Measurements from ENCODE around the gene DEFB132. TPM values are rescaled to one million over a fixed set of nuclear protein-coding genes. Genes with fewer than 3 reads are reported as not detected.

DEFB132 gene
- total and polyA plus RNA-seq, 2 donors (not counting 3 experiments of a cell fraction or from before 2014, with no cell fraction given) = not detected

DNA sequence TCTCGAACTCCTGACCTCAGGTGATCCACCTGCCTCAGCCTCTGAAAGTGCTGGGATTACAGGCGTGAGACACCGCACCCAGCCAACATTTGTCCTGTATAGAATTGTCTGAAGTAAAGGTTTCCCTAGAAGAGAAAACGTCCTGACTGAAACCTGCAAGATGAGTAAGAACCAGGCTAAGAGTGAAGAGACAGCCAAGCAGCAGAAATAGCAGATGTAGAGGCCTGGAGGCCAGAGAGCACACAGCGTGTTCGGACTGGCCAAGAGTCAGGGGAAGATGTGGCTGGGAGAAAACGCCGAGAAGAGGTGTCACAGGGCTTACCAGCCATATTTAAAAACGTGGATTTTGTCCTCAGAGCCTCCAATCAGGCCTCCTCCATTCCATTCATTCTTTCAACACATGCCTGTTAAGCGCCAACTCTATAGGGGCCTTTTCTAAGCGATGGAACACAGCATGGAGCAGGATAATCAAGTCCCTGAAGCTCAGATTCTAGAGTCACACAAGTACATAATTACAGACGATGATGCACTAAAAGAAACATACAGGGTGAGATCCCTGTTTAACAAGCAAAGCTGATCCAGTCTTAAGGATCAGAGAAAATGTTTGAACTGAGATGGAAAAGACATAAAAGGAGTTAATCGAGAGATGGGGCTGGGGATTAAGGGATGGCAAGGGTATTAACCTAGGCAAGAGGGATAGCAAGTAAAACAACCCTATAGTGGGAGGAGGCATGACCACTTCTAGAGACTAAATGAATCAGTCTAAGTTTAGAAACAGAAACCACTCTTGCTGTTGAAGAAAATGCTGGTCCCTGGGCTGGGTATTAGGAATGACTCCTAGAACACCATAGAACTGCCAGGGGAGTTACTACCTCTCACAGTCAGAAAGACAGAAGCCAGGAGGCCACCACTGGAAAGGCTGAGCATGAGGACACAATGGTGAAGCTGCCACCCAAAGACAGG lies 44.6 kb downstream of the DEFB132 start:
- no peak for DNase-seq (ENCODE audit: low read depth, low spot score)
- FAIRE-seq = no peak
- Histone ChIP-seq H3K9me1 (replicated peaks; ENCODE audit: control insufficient read depth, extremely low read depth, insufficient read depth, low read length) (no peaks in the 10 kb centered on the region), H3K9ac (replicated peaks; ENCODE audit: extremely low read depth, insufficient read depth, low read length) (no peak overlapping the region), H3K4me3 (replicated peaks in 1 of 3; ENCODE audit: insufficient read depth in 1 of 3, low read depth in 1 of 3, low read length in 3 of 3) (no peak overlapping the region), H3K4me2 (ENCODE audit: insufficient read depth, low read length) (no peak overlapping the region), H3K4me1 (ENCODE audit: control insufficient read depth, extremely low read depth, insufficient read depth, low read length) (peaks cover 26% of the 10 kb centered on the region), H3K9me3 (replicated peaks; ENCODE audit: control insufficient read depth, insufficient read depth, low read length) (no peaks in the 10 kb centered on the region), H3K27ac (ENCODE audit: insufficient read depth, low read depth, low read length) (no peak overlapping the region), H3K27me3 (ENCODE audit: control insufficient read depth in 2 of 2, insufficient read depth in 2 of 2, low read length in 2 of 2) (no peaks in the 10 kb centered on the region), H2AFZ (ENCODE audit: low read depth, low read length) (no peak overlapping the region), H4K20me1 (replicated peaks; ENCODE audit: control insufficient read depth, extremely low read depth, insufficient read depth, low read length) (peaks cover 5% of the 10 kb centered on the region), H3K36me3 (ENCODE audit: control insufficient read depth in 2 of 2, extremely low read depth in 1 of 2, insufficient read depth in 2 of 2, low read length in 2 of 2) (no peaks in the 10 kb centered on the region), H3K79me2 (ENCODE audit: control insufficient read depth, insufficient read depth, low read length) (peaks cover 34% of the 10 kb centered on the region)
- BruUV-seq (replicated peaks) = no TSS peak
- TF ChIP-seq EZH2 (IDR thresholded peaks at IDR 0.05; ENCODE audit: borderline replicate concordance, low read depth, low read length, severe bottlenecking) (no peak), MYC (IDR thresholded peaks at IDR 0.05; ENCODE audit: low read depth, low read length) (no peak), POLR2AphosphoS5 (IDR thresholded peaks at IDR 0.05; ENCODE audit: insufficient read depth, low read depth, low read length) (no peak), CTCF (IDR thresholded peaks at IDR 0.05; ENCODE audit: extremely low read depth in 1 of 2, insufficient read depth in 1 of 2, low read depth in 1 of 2, low read length in 2 of 2) (no peak)
- TF ChIP-seq, protein P1, sequence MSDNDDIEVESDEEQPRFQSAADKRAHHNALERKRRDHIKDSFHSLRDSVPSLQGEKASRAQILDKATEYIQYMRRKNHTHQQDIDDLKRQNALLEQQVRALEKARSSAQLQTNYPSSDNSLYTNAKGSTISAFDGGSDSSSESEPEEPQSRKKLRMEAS (IDR thresholded peaks at IDR 0.05; ENCODE audit: insufficient read depth, insufficient read length) = no peak
- intact Hi-C loops (cut with micrococcal nuclease) = no loop called here
- CTCF ChIA-PET = interaction anchor here (1.0 to 6.2 kb wide), 3 partner anchors 14 to 27 kb away, joined by 3 to 42 read pairs (median 39); partner anchors contain the start of gene SOX12
- dilution Hi-C loops (cut with MboI; ENCODE audit: extremely low pct_ligation_motif_present, low sequenced_read_pairs) = no loop called here
- POLR2A ChIA-PET = interaction anchor here (0.6 kb wide), 1 partner anchor 78 kb away, joined by 5 read pairs; the partner anchor contains the start of gene TRIB3

Measured in endothelial cell of umbilical vein (primary cell).